ENCODE data around the gene FSIP1. TPM values are rescaled to one million over a fixed set of nuclear protein-coding genes. Genes with fewer than 3 reads are reported as not detected.

The FSIP1 gene
- total and polyA plus RNA-seq, 9 of the 15 experiments (the other 6 are each of a cell fraction or from before 2014, with no cell fraction given), result 0.07 to 0.51 (median 0.29) TPM

DNA sequence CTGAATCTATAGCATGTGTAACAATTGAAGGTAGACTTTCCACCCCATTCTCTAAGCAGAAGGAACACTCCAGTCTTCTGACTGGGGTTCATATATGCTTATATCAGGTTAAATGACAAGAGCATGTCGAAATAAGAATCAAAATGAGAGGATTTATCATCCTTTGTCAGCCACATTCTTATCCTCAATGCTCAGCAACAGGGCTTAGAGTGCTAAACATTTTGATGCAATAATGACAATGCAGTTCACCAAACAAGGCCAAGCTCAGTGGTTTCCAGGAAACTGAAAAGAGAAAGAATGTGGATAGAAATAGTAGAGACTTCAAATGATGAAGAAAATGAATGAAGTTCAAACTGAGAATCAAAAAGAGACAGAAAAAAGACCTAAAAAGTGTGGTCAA, 78.0 kb downstream of the FSIP1 start (continued):
- TF ChIP-seq ZNF316 (IDR thresholded peaks at IDR 0.05), result peak; percentile 89
- TF ChIP-seq ETV6 (IDR thresholded peaks at IDR 0.05; ENCODE audit: borderline replicate concordance in 1 of 2, low read depth in 2 of 2, low read length in 1 of 2), result no peak
- no peak for TF ChIP-seq ETV6 (CRISPR knock-in tag; IDR thresholded peaks at IDR 0.05; ENCODE audit: borderline replicate concordance)
- TF ChIP-seq SMARCE1 (IDR thresholded peaks at IDR 0.05), result peak; percentile 64; the same call in 1 of the 2 replicates
- TF ChIP-seq NUFIP1 (IDR thresholded peaks at IDR 0.05; ENCODE audit: partially characterized antibody), result no peak
- TF ChIP-seq EP300 (IDR thresholded peaks at IDR 0.05; ENCODE audit: low read length), result peak; percentile 87
- peak; percentile 94 for TF ChIP-seq NFE2 (IDR thresholded peaks at IDR 0.05; ENCODE audit: low read depth)
- TF ChIP-seq KLF10 (CRISPR knock-in tag; IDR thresholded peaks at IDR 0.05), result no peak
- peak in 1 of 2 experiments; percentile 90; a peak in 1 of 4 replicates for TF ChIP-seq SRF (CRISPR knock-in tag; IDR thresholded peaks at IDR 0.05)
- no peak for TF ChIP-seq HINFP (tag; conservative IDR thresholded peaks at IDR 0.05; ENCODE audit: low read depth)
- TF ChIP-seq ZNF212 (CRISPR knock-in tag; IDR thresholded peaks at IDR 0.05), result no peak
- TF ChIP-seq, protein P1, sequence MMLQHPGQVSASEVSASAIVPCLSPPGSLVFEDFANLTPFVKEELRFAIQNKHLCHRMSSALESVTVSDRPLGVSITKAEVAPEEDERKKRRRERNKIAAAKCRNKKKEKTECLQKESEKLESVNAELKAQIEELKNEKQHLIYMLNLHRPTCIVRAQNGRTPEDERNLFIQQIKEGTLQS (IDR thresholded peaks at IDR 0.05), result peak; percentile 88
- TF ChIP-seq, protein P1 (CRISPR knock-in tag; conservative IDR thresholded peaks at IDR 0.05), result no peak
- 0 out of 2 replicates have a peak, but pooled peaks have one; percentile 16 for TF ChIP-seq GATA2 (CRISPR knock-in tag; IDR thresholded peaks at IDR 0.05)
- peak; percentile 61 for TF ChIP-seq L3MBTL2 (IDR thresholded peaks at IDR 0.05)
- no peak for TF ChIP-seq POLR3A (IDR thresholded peaks at IDR 0.05; ENCODE audit: borderline replicate concordance, extremely low read depth, insufficient read depth, insufficient read length)
- TF ChIP-seq MAFG (tag; conservative IDR thresholded peaks at IDR 0.05), result peak; percentile 89
- no peak for TF ChIP-seq ZNF717 (CRISPR knock-in tag; IDR thresholded peaks at IDR 0.05)
- TF ChIP-seq MAFF (IDR thresholded peaks at IDR 0.05; ENCODE audit: low read length), result peak; percentile 85
- TF ChIP-seq STAT5A (IDR thresholded peaks at IDR 0.05; ENCODE audit: borderline replicate concordance, low read length), result peak; percentile 80
- 0 out of 4 replicates have a peak, but pooled peaks of 1 of the 2 experiments have one; percentile 47 for TF ChIP-seq TBL1XR1 (IDR thresholded peaks at IDR 0.05; ENCODE audit: low read length in 2 of 2)
- peak; percentile 57 for TF ChIP-seq RFX1 (IDR thresholded peaks at IDR 0.05)
- TF ChIP-seq NRF1 (conservative IDR thresholded peaks at IDR 0.05 in 1 of 2, IDR thresholded peaks at IDR 0.05 in 1 of 2), result 0 out of 4 replicates have a peak, but pooled peaks of 1 of the 2 experiments have one; percentile 18
- TF ChIP-seq ZNF584 (CRISPR knock-in tag; IDR thresholded peaks at IDR 0.05; ENCODE audit: low read depth), result 0 out of 2 replicates have a peak, but pooled peaks have one; percentile 38
- TF ChIP-seq BRD9 (IDR thresholded peaks at IDR 0.05; ENCODE audit: low read depth, partially characterized antibody), result no peak
- TF ChIP-seq NR2C2 (CRISPR knock-in tag; IDR thresholded peaks at IDR 0.05), result no peak
- 0 out of 2 replicates have a peak, but pooled peaks have one; percentile 27 for TF ChIP-seq NR2C2 (tag; IDR thresholded peaks at IDR 0.05)
- TF ChIP-seq ZNF384 (IDR thresholded peaks at IDR 0.05; ENCODE audit: low read depth, low read length), result no peak
- no peak for TF ChIP-seq HMG20B (CRISPR knock-in tag; IDR thresholded peaks at IDR 0.05)
- TF ChIP-seq DMBX1 (CRISPR knock-in tag; IDR thresholded peaks at IDR 0.05; ENCODE audit: borderline replicate concordance), result 0 out of 2 replicates have a peak, but pooled peaks have one; percentile 30
- peak; percentile 56; the same call in 1 of the 2 replicates for TF ChIP-seq CTBP1 (IDR thresholded peaks at IDR 0.05; ENCODE audit: borderline replicate concordance)
- peak; percentile 82 for TF ChIP-seq BACH1 (tag; IDR thresholded peaks at IDR 0.05)

Measured in K562 (cell line).